Lung (tissue), 12 donors: ENCODE measurements around the gene LMF2. TPM values are rescaled to one million over a fixed set of nuclear protein-coding genes. Genes with fewer than 3 reads are reported as not detected.

Experiments used
- ATAC-seq: fragments of 200-7000 bp; cut with Tn5 transposase; one replicate; pipeline ENCODE4 v1.9.1; 2020; ENCODE audit warnings: moderate number of reproducible peaks; ENCODE audit not compliant: insufficient read depth, low FRiP score
- DNase-seq, 3 donors: peaks; one replicate each; pipeline ENCODE4 v3.0.0-alpha.2; 2013 to 2017
- H3K27ac ChIP-seq, 2 donors: one replicate each; pipeline ENCODE4 v1.5.1; 2013; ENCODE audit warnings: mild to moderate bottlenecking in 2 of 2, moderate library complexity in 2 of 2, control low read depth in 1 of 2, inconsistent platforms in 1 of 2, low read depth in 1 of 2, low read length in 1 of 2
- H3K27me3 ChIP-seq, 3 donors: one replicate each; pipeline ENCODE4 v1.5.1; 2013; ENCODE audit warnings: low read length in 2 of 3; ENCODE audit not compliant: control insufficient read depth in 3 of 3, insufficient read depth in 3 of 3
- H3K36me3 ChIP-seq, 4 donors: one replicate each; pipeline ENCODE4 v1.5.1; 2013; ENCODE audit warnings: low read length in 4 of 4, mild to moderate bottlenecking in 1 of 4, moderate library complexity in 1 of 4; ENCODE audit not compliant: control insufficient read depth in 4 of 4, insufficient read depth in 4 of 4
- H3K4me1 ChIP-seq, 5 donors: one replicate each; pipeline ENCODE4 v1.5.1; 2013; ENCODE audit warnings: low read length in 5 of 5, mild to moderate bottlenecking in 2 of 5, moderate library complexity in 1 of 5; ENCODE audit not compliant: control insufficient read depth in 5 of 5, insufficient read depth in 5 of 5
- H3K4me3 ChIP-seq: one replicate; pipeline ENCODE4 v1.5.1; 2013; ENCODE audit warnings: mild to moderate bottlenecking, control low read depth, moderate library complexity
- H3K9ac ChIP-seq, 2 donors: one replicate each; pipeline ENCODE4 v1.5.1; 2013; ENCODE audit warnings: low read length in 2 of 2, control low read depth in 1 of 2; ENCODE audit not compliant: insufficient read depth in 1 of 2
- H3K9me3 ChIP-seq, 4 donors: one replicate each; pipeline ENCODE4 v1.5.1; 2013; ENCODE audit warnings: low read length in 3 of 4, mild to moderate bottlenecking in 1 of 4, moderate library complexity in 1 of 4; ENCODE audit not compliant: control insufficient read depth in 4 of 4, insufficient read depth in 3 of 4
- WGBS, 2 donors: extraction: QIAGEN DNeasy Blood & Tissue Kit; methylation state at CpG; one replicate each; pipeline ENCODE4 v1.1.7; 2013; 5-methylcytosine and 5-hydroxymethylcytosine counted together
- polyA plus RNA-seq, 2 donors: library from polyadenylated mRNA; stranded (reverse); fragments of 200-250 nt; gene quantifications; one replicate each; pipeline ENCODE4 v1.2.1, GENCODE V29; 2013
- total RNA-seq, 2 donors: library from RNA; depleted of rRNA in 1 of 2; stranded (reverse); fragments of >200 nt in 1 of 2; gene quantifications; one replicate each; pipeline ENCODE4 v1.2.1, GENCODE V29; 2014 to 2021
- TF ChIP-seq, protein P1 (sequence below): IDR thresholded peaks from 2 replicates; pipeline ENCODE4 v1.5.1; 2012; ENCODE audit warnings: mild to moderate bottlenecking; ENCODE audit errors: control extremely low read depth, extremely low read depth
- donor health status: control.
- donor health status: control.
- donor health status: Bipolar disorder and iron deficiency.
- donor health status: healthy.
- donor health status: DM: yes; HTN: yes; CAD: no.

Gene LMF2
- total and polyA plus RNA-seq, 4 donors = 29.8 to 84.6 (median 50.4) TPM

DNA sequence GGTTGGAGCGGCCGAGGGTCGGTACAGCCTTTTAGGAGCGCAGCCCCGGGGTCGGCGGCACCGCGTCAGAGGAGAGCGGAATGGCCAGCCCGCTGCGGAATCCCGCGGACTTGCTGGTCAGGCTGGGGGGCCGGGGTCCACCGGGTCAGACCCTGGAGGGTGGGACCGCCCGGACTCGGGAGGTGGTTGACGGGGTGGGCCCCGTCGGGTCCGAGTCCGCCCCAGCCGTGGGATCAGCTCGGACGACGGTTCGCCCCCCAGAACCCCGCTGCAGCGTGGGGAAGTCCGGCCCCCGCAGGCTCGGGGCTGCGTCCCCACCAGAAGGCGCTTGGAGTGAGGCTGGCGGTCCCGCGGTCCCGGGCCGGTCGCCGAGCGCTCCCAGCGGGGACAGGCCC lies 26.5 kb downstream of the LMF2 start:
- Histone ChIP-seq H3K27ac (no peak overlapping the region), H3K36me3 (no peaks in the 10 kb centered on the region), H3K4me1 (peaks cover 0 to 5% (median 0%) of the 10 kb centered on the region in 5 donors), H3K9ac (no peak overlapping the region), H3K9me3 (no peaks in the 10 kb centered on the region), H3K4me3 (peak overlapping the region; percentile 29), H3K27me3 (peaks cover 0 to 34% (median 20%) of the 10 kb centered on the region in 3 donors)
- TF ChIP-seq, protein P1, sequence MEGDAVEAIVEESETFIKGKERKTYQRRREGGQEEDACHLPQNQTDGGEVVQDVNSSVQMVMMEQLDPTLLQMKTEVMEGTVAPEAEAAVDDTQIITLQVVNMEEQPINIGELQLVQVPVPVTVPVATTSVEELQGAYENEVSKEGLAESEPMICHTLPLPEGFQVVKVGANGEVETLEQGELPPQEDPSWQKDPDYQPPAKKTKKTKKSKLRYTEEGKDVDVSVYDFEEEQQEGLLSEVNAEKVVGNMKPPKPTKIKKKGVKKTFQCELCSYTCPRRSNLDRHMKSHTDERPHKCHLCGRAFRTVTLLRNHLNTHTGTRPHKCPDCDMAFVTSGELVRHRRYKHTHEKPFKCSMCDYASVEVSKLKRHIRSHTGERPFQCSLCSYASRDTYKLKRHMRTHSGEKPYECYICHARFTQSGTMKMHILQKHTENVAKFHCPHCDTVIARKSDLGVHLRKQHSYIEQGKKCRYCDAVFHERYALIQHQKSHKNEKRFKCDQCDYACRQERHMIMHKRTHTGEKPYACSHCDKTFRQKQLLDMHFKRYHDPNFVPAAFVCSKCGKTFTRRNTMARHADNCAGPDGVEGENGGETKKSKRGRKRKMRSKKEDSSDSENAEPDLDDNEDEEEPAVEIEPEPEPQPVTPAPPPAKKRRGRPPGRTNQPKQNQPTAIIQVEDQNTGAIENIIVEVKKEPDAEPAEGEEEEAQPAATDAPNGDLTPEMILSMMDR = no peak
- WGBS, 2 donors = 4 to 6% methylated on average over 40 to 45 of the region's 45 CpGs
- DNase-seq = no peak
- ATAC-seq = no peak

DNA sequence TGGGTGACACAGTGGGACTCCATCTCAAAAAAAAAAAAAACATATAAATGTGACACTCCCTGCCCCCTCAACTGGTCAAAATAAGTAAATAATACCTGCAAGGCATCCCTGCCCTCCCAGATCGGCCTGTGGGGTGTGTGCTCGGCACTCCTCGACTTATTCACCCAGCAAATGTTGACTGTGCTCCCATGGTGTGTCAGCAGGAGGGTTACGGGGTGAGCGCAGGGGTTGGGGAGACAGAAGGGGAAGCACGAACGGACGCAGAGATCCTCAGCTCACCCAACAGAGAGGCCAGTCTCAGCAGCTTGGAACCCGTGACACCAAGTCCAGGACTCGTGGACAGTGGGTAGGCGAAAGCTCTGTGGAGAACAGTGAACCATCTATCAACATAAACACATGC lies 27.8 kb downstream of the LMF2 start:
- Histone ChIP-seq H3K4me3 (no peak overlapping the region), H3K27ac (no peak overlapping the region), H3K36me3 (no peaks in the 10 kb centered on the region), H3K27me3 (peaks cover 0 to 34% (median 20%) of the 10 kb centered on the region in 3 donors), H3K9me3 (no peaks in the 10 kb centered on the region), H3K9ac (no peak overlapping the region), H3K4me1 (peaks cover 0 to 11% (median 4%) of the 10 kb centered on the region in 5 donors)
- DNase-seq (no peak), ATAC-seq (no peak)
- TF ChIP-seq, protein P1 = no peak
- WGBS, 2 donors = 64 to 68% methylated on average over 11 of the region's 11 CpGs

DNA sequence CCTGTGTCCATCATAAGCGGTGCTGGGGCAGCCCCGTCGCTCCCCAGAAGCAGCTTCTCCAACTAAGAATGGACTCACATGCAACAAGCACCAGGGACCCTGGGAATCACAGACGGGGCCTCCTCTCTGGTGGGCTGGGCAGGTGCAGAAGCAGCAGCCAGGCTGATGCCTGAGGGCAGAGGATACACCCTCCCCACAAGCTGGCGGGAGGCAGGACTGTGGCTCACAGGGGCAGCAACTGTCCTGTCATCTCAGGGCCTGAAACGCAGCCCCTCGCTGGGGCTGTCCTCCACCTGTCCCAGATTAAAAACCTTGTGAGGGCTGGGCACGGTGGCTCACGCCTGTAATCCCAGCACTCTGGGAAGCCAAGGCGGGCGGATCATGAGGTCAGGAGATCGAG lies 29.6 kb downstream of the LMF2 start:
- H3K9me3 ChIP-seq = no peaks in the 10 kb centered on the region
- no peak overlapping the region for H3K27ac ChIP-seq
- H3K4me3 ChIP-seq = no peak overlapping the region
- ATAC-seq (no peak), DNase-seq (no peak)
- TF ChIP-seq, protein P1 = no peak
- WGBS, 2 donors = 91 to 93% methylated on average over 12 of the region's 12 CpGs
- H3K9ac ChIP-seq = no peak overlapping the region
- H3K27me3 ChIP-seq = peaks cover 0 to 28% (median 18%) of the 10 kb centered on the region in 3 donors
- peaks cover 8 to 23% (median 10%) of the 10 kb centered on the region in 5 donors for H3K4me1 ChIP-seq
- H3K36me3 ChIP-seq = no peaks in the 10 kb centered on the region

DNA sequence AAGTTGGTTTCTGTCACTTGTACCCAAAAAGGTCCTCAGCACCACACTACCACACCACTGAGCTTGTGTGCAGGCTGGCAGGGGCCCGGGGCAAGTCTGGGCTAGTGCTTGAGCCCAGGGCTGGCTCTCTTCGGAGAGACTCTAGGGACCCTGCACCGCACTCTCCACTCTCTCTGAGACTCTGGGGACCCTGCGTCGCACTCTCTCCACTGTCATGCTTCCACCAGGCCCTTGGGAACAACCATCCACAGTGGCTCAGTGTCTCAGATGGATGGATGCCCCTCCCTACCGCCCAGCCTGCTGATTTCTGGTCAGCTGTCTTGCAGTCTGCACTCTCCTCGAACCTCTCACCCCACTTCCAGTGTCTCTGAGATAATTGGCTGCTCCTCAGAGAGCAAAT lies 30.6 kb downstream of the LMF2 start:
- 79 to 88% methylated on average over 7 of the region's 7 CpGs for WGBS, 2 donors
- DNase-seq = no peak

More for the DNA sequence above, 30.6 kb downstream of the LMF2 start:
- H3K36me3 ChIP-seq = peaks cover 0 to 2% (median 0%) of the 10 kb centered on the region in 4 donors
- H3K27me3 ChIP-seq = peaks cover 0 to 23% (median 13%) of the 10 kb centered on the region in 3 donors
- H3K27ac ChIP-seq = no peak overlapping the region
- ATAC-seq = no peak
- no peaks in the 10 kb centered on the region for H3K9me3 ChIP-seq
- H3K4me3 ChIP-seq = no peak overlapping the region
- H3K9ac ChIP-seq = no peak overlapping the region
- H3K4me1 ChIP-seq = peaks cover 8 to 21% (median 10%) of the 10 kb centered on the region in 5 donors
- TF ChIP-seq, protein P1 = no peak
